K562 (cell line): Measurements from ENCODE around the gene CAMK1D.

ENCODE experiments used
- DMBX1 ChIP-seq: fragments of 250-450 bp; sonication (Bioruptor Pico); IDR thresholded peaks from 2 replicates; pipeline ENCODE4 v1.8.0; 2022; ENCODE audit warnings: inconsistent platforms, mild to moderate bottlenecking, moderate library complexity, borderline replicate concordance
- EZH2 ChIP-seq: IDR thresholded peaks from 2 replicates; pipeline ENCODE4 v1.6.1; 2012; ENCODE audit warnings: low read depth, mild to moderate bottlenecking, inconsistent platforms, low read length, borderline replicate concordance
- TF ChIP-seq, protein P1 (sequence below), 2 experiments: fragments of 450-650 bp; formaldehyde crosslinking in 1 of 2; IDR thresholded peaks; 2 replicates each; pipeline versions ENCODE4 v1.4.0 to v1.6.1; 2014 to 2020; ENCODE audit warnings: mild to moderate bottlenecking in 2 of 2, borderline replicate concordance in 1 of 2, low read depth in 1 of 2
- TF ChIP-seq, protein P2 (sequence below), 2 experiments: fragments of 450-650 bp in 1 of 2; sonication (generic) in 1 of 2; formaldehyde crosslinking in 1 of 2; IDR thresholded peaks in 1 of 2; conservative IDR thresholded peaks in 1 of 2; 2 replicates each; pipeline versions ENCODE4 v1.6.1 to v1.8.1; 2016 to 2023; ENCODE audit warnings: mild to moderate bottlenecking in 2 of 2, moderate library complexity in 2 of 2, inconsistent platforms in 1 of 2, missing genetic modification reagents in 1 of 2

DNA sequence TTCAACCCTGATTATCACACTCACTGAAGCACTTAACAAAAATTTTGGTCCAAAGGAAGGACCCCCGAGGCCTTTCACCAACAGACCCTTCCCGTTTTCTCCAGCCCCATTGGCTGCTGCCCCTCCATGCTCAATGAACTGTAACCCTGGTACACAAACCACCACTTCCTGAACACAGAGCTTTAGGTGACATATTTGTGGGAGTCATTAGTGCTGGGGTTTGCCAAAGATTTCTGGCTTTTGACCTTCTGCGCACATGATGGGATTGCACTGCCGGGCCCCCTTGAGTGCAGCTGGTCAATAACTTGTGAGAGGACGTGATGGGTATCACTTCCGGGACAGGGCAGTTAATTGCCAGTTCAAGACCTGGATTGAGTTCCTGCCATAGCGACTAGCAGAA is 9.0 kb upstream of the CAMK1D start:
- TF ChIP-seq, protein P1, sequence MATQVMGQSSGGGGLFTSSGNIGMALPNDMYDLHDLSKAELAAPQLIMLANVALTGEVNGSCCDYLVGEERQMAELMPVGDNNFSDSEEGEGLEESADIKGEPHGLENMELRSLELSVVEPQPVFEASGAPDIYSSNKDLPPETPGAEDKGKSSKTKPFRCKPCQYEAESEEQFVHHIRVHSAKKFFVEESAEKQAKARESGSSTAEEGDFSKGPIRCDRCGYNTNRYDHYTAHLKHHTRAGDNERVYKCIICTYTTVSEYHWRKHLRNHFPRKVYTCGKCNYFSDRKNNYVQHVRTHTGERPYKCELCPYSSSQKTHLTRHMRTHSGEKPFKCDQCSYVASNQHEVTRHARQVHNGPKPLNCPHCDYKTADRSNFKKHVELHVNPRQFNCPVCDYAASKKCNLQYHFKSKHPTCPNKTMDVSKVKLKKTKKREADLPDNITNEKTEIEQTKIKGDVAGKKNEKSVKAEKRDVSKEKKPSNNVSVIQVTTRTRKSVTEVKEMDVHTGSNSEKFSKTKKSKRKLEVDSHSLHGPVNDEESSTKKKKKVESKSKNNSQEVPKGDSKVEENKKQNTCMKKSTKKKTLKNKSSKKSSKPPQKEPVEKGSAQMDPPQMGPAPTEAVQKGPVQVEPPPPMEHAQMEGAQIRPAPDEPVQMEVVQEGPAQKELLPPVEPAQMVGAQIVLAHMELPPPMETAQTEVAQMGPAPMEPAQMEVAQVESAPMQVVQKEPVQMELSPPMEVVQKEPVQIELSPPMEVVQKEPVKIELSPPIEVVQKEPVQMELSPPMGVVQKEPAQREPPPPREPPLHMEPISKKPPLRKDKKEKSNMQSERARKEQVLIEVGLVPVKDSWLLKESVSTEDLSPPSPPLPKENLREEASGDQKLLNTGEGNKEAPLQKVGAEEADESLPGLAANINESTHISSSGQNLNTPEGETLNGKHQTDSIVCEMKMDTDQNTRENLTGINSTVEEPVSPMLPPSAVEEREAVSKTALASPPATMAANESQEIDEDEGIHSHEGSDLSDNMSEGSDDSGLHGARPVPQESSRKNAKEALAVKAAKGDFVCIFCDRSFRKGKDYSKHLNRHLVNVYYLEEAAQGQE (IDR thresholded peaks at IDR 0.05; ENCODE audit: borderline replicate concordance) = no peak
- TF ChIP-seq, protein P1 (CRISPR knock-in tag; IDR thresholded peaks at IDR 0.05; ENCODE audit: low read depth) = no peak
- TF ChIP-seq EZH2 (no peak), DMBX1 (CRISPR knock-in tag) (no peak)
- TF ChIP-seq, protein P2, sequence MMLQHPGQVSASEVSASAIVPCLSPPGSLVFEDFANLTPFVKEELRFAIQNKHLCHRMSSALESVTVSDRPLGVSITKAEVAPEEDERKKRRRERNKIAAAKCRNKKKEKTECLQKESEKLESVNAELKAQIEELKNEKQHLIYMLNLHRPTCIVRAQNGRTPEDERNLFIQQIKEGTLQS (IDR thresholded peaks at IDR 0.05) = no peak
- TF ChIP-seq, protein P2 (CRISPR knock-in tag; conservative IDR thresholded peaks at IDR 0.05) = no peak
